Measurements from ENCODE around the gene CTH. TPM values are rescaled to one million over a fixed set of nuclear protein-coding genes. Genes with fewer than 3 reads are reported as not detected.

The CTH gene
- total and polyA plus RNA-seq, 4 donors, result 8.9 to 49.4 (median 44.8) TPM

DNA sequence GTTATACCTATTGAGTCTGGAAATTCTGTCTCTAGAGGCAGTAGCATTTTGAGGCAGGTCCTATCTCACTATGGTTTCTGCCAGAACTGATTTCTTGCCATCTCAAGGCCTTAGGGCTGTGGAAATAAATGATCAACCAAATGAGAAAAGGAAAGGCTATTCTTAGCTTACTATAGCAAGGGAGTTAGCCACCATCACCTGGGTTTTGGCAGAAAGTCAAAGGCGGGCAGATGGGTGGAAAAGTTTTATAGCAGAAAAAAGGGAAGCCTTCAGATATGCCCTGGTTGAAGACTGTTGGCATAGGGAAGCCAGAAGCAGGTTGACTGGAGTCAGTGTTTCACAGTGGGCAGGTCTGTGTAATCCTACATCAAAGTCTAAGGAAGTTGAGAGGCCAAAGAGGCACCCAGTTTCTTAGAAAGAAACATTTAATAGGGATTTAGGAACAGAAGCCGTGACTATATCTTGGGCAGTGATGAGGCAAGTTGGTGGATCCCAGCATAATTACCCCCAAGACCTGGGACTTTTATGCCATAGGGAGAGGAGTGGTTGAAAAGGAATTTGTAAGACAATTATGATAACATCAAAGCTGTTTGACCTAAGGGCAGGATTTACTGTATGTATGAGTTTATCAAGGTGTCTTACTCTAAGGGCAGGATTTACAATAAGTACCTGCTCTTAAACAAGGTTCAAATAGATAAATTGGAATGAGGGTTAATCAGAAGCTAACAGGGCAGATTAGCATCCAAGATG is 29.7 kb downstream of the CTH start:
- no peaks in the 10 kb centered on the region for H3K4me1 ChIP-seq (ENCODE audit: control insufficient read depth in 4 of 4, insufficient read depth in 4 of 4, low read length in 3 of 4)
- DNase-seq (ENCODE audit: low spot score), result no peak
- no peaks in the 10 kb centered on the region for H3K27me3 ChIP-seq (ENCODE audit: control insufficient read depth in 4 of 4, insufficient read depth in 4 of 4, low read length in 3 of 4)
- no peaks in the 10 kb centered on the region for H3K9me3 ChIP-seq (ENCODE audit: control insufficient read depth in 4 of 4, low read length in 3 of 4)
- H3K4me3 ChIP-seq (ENCODE audit: low read depth in 1 of 3, low read length in 3 of 3), result no peak overlapping the region
- H3K27ac ChIP-seq (ENCODE audit: low read depth in 1 of 2, low read length in 2 of 2), result no peak overlapping the region
- H3K36me3 ChIP-seq (ENCODE audit: control insufficient read depth in 4 of 4, insufficient read depth in 3 of 4, low read depth in 1 of 4, low read length in 3 of 4), result peaks cover 0 to 50% (median 43%) of the 10 kb centered on the region in 4 donors
- TF ChIP-seq REST (IDR thresholded peaks at IDR 0.05) (no peak), RAD21 (IDR thresholded peaks at IDR 0.05) (no peak), ZBTB33 (IDR thresholded peaks at IDR 0.05) (no peak), FOXA1 (IDR thresholded peaks at IDR 0.05) (no peak), TAF1 (conservative IDR thresholded peaks at IDR 0.05) (no peak), ATF3 (IDR thresholded peaks at IDR 0.05) (no peak), EGR1 (IDR thresholded peaks at IDR 0.05; ENCODE audit: low read depth in 2 of 2) (no peak)
- TF ChIP-seq, protein P1, sequence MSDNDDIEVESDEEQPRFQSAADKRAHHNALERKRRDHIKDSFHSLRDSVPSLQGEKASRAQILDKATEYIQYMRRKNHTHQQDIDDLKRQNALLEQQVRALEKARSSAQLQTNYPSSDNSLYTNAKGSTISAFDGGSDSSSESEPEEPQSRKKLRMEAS (IDR thresholded peaks at IDR 0.05), result no peak
- 88% methylated on average over 2 of the region's 2 CpGs for WGBS
- no peak overlapping the region for H3K9ac ChIP-seq (ENCODE audit: low read depth in 1 of 2, low read length in 2 of 2)

DNA sequence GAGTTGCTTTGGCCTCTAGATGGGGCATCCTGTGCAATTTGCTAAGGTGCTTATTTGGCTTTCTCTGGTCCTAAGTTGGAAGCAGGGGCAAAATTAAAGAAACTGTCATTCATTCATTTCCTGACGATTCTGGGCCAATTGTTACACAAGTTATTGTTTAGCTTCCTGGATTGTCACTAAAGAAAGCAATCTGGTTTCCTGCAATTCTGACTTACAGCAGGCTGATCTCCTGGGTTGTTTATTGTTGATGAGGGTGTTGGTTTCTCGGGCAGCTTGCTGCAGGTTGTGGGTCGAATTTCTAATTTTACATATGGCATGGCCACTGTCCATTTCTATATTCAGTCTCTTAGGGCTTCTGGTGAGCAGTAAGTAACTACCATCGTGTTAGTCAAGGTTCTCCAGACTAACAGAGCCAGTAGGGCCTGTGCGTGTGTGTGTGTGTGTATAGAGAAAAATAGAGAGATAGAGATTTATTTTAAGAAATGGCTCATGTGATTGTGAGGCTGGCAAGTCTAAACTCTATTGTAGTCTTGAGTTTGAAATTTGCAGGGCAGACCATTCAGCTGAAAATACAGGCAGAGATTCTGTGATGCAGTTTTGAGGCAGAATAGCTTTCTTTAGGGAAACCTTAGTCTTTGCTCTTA is 30.4 kb downstream of the CTH start:
- no peak for DNase-seq (ENCODE audit: low spot score)
- 72% methylated on average over 5 of the region's 5 CpGs for WGBS
- no peak overlapping the region for H3K9ac ChIP-seq (ENCODE audit: low read depth in 1 of 2, low read length in 2 of 2)
- no peak overlapping the region for H3K4me3 ChIP-seq (ENCODE audit: low read depth in 1 of 3, low read length in 3 of 3)
- H3K27ac ChIP-seq (ENCODE audit: low read depth in 1 of 2, low read length in 2 of 2), result no peak overlapping the region
- peaks cover 0 to 46% (median 38%) of the 10 kb centered on the region in 4 donors for H3K36me3 ChIP-seq (ENCODE audit: control insufficient read depth in 4 of 4, insufficient read depth in 3 of 4, low read depth in 1 of 4, low read length in 3 of 4)
- no peaks in the 10 kb centered on the region for H3K27me3 ChIP-seq (ENCODE audit: control insufficient read depth in 4 of 4, insufficient read depth in 4 of 4, low read length in 3 of 4)
- H3K4me1 ChIP-seq (ENCODE audit: control insufficient read depth in 4 of 4, insufficient read depth in 4 of 4, low read length in 3 of 4), result no peaks in the 10 kb centered on the region
- TF ChIP-seq EGR1 (IDR thresholded peaks at IDR 0.05; ENCODE audit: low read depth in 2 of 2) (no peak), RAD21 (IDR thresholded peaks at IDR 0.05) (no peak), GABPA (IDR thresholded peaks at IDR 0.05 in 1 of 2, conservative IDR thresholded peaks at IDR 0.05 in 1 of 2) (no peak), REST (IDR thresholded peaks at IDR 0.05) (no peak), CTCF (IDR thresholded peaks at IDR 0.05; ENCODE audit: low read depth, low read length, missing input control) (no peak), HNF4G (IDR thresholded peaks at IDR 0.05) (no peak)
- H3K9me3 ChIP-seq (ENCODE audit: control insufficient read depth in 4 of 4, low read length in 3 of 4), result no peaks in the 10 kb centered on the region

All from liver (tissue), 9 donors.